IMR-90 (cell line): ENCODE results near the gene INAVA. TPM values are rescaled to one million over a fixed set of nuclear protein-coding genes. Genes with fewer than 3 reads are reported as not detected.

ENCODE experiments used
- ATAC-seq: fragments of 200-7000 bp; cut with Tn5 transposase; 2 replicates; pipeline ENCODE4 v1.9.1; 2020; ENCODE audit warnings: low read depth, mild to moderate bottlenecking, moderate library complexity
- BruUV-seq: library from RNA; stranded (reverse); fragments of 400-500 nt; replicated peaks from 2 replicates; lab custom pipeline; 2021; lab: Mats Ljungman, UMichigan
- CTCF ChIA-PET: fragments of 300-600 bp; formaldehyde crosslinking; extraction: SDS; loops from one replicate; lab custom pipeline; 2021; ENCODE audit warnings: antibody characterized with exemption; lab: Yijun Ruan, JAX
- POLR2A ChIA-PET: fragments of 300-600 bp; sonication (Branson Sonifier 250); formaldehyde crosslinking; loops from one replicate; lab custom pipeline; 2022; ENCODE audit warnings: antibody characterized with exemption; ENCODE audit not compliant: unreplicated experiment; lab: Charles Lee
- DNase-seq: peaks from one replicate; pipeline ENCODE4 v3.0.0; 2013
- H2AFZ ChIP-seq: replicated peaks from 2 replicates; pipeline ENCODE3; 2013; ENCODE audit warnings: low read length, mild to moderate bottlenecking; ENCODE audit not compliant: poor library complexity
- H2AK5ac ChIP-seq: 2 replicates; pipeline ENCODE4 v1.6.1; 2013; ENCODE audit warnings: low read depth, low read length, inconsistent platforms
- H2AK9ac ChIP-seq: replicated peaks from 2 replicates; pipeline ENCODE3; 2013; ENCODE audit warnings: mild to moderate bottlenecking, low read depth, low read length, moderate library complexity; ENCODE audit not compliant: poor library complexity
- H2BK120ac ChIP-seq: 2 replicates; pipeline ENCODE4 v1.6.1; 2013; ENCODE audit warnings: low read depth, low read length, inconsistent platforms
- H2BK15ac ChIP-seq: 3 replicates; pipeline ENCODE4 v1.6.1; 2013; ENCODE audit warnings: low read depth, low read length, inconsistent platforms
- H2BK20ac ChIP-seq: 2 replicates; pipeline ENCODE4 v1.6.1; 2013; ENCODE audit warnings: low read depth, mild to moderate bottlenecking, inconsistent platforms, low read length, moderate library complexity
- H2BK5ac ChIP-seq: 2 replicates; pipeline ENCODE4 v1.6.1; 2013; ENCODE audit warnings: mild to moderate bottlenecking, low read depth, low read length, inconsistent platforms; ENCODE audit not compliant: poor library complexity, severe bottlenecking
- H3K14ac ChIP-seq: replicated peaks from 2 replicates; pipeline ENCODE4 v1.6.1; 2013; ENCODE audit warnings: low read depth, low read length, inconsistent platforms
- H3K18ac ChIP-seq: 2 replicates; pipeline ENCODE4 v1.6.1; 2013; ENCODE audit warnings: low read depth, low read length, control low read depth
- H3K23ac ChIP-seq: 2 replicates; pipeline ENCODE4 v1.6.1; 2013; ENCODE audit warnings: low read depth, low read length, inconsistent platforms
- H3K27ac ChIP-seq: 2 replicates; pipeline ENCODE4 v1.5.1; 2013; ENCODE audit warnings: mild to moderate bottlenecking, control low read depth, low read length; ENCODE audit not compliant: insufficient read depth
- H3K27me3 ChIP-seq: 2 replicates; pipeline ENCODE4 v1.6.1; 2013; ENCODE audit warnings: low read length; ENCODE audit not compliant: control insufficient read depth, insufficient read depth
- H3K36me3 ChIP-seq: 2 replicates; pipeline ENCODE4 v1.6.1; 2013; ENCODE audit warnings: low read length, mixed read lengths; ENCODE audit not compliant: control insufficient read depth, insufficient read depth
- H3K4ac ChIP-seq: 2 replicates; pipeline ENCODE4 v1.6.1; 2013; ENCODE audit warnings: low read depth, low read length, inconsistent platforms
- H3K4me1 ChIP-seq: 2 replicates; pipeline ENCODE4 v1.6.1; 2013; ENCODE audit warnings: low read length, mixed read lengths; ENCODE audit not compliant: control insufficient read depth, insufficient read depth
- H3K4me2 ChIP-seq: 2 replicates; pipeline ENCODE4 v1.6.1; 2013; ENCODE audit warnings: low read depth, mild to moderate bottlenecking, control low read depth, low read length, moderate library complexity
- H3K4me3 ChIP-seq: 2 replicates; pipeline ENCODE4 v1.5.1; 2013; ENCODE audit warnings: low read depth, mild to moderate bottlenecking, control low read depth, low read length, moderate library complexity; ENCODE audit not compliant: insufficient read depth
- H3K56ac ChIP-seq: 2 replicates; pipeline ENCODE4 v1.6.1; 2013; ENCODE audit warnings: low read length, inconsistent platforms; ENCODE audit not compliant: insufficient read depth; ENCODE audit errors: extremely low read depth
- H3K79me1 ChIP-seq, 2 experiments: 2 replicates each; pipeline ENCODE4 v1.6.1; 2013; ENCODE audit warnings: low read length in 2 of 2, inconsistent platforms in 1 of 2, low read depth in 1 of 2
- H3K9ac ChIP-seq: 2 replicates; pipeline ENCODE4 v1.6.1; 2013; ENCODE audit warnings: low read depth, low read length, control low read depth
- H3K9me1 ChIP-seq: 2 replicates; pipeline ENCODE4 v1.6.1; 2013; ENCODE audit warnings: low read length, inconsistent platforms; ENCODE audit not compliant: insufficient read depth
- H3K9me3 ChIP-seq: 2 replicates; pipeline ENCODE4 v1.6.1; 2013; ENCODE audit warnings: low read length; ENCODE audit not compliant: control insufficient read depth, insufficient read depth
- H4K20me1 ChIP-seq: 2 replicates; pipeline ENCODE4 v1.6.1; 2013; ENCODE audit warnings: low read length, inconsistent platforms; ENCODE audit not compliant: insufficient read depth
- H4K5ac ChIP-seq: 2 replicates; pipeline ENCODE4 v1.6.1; 2013; ENCODE audit warnings: mild to moderate bottlenecking, low read depth, low read length, control low read depth
- H4K8ac ChIP-seq, 2 experiments: 2 replicates each; pipeline ENCODE4 v1.6.1; 2013; ENCODE audit warnings: low read depth in 2 of 2, low read length in 2 of 2, control low read depth in 1 of 2, inconsistent platforms in 1 of 2
- H4K91ac ChIP-seq: 2 replicates; pipeline ENCODE4 v1.6.1; 2013; ENCODE audit warnings: low read depth, low read length, inconsistent platforms; ENCODE audit not compliant: insufficient read depth
- BHLHE40 ChIP-seq: fragments of 150-350 bp; IDR thresholded peaks from 2 replicates; pipeline ENCODE4 v1.6.1; 2016; ENCODE audit warnings: mild to moderate bottlenecking, low read depth, low read length
- CHD1 ChIP-seq: IDR thresholded peaks from 2 replicates; pipeline ENCODE4 v1.6.1; 2012; ENCODE audit warnings: low read depth, low read length, improper control_type of control experiment
- FOS ChIP-seq: fragments of 150-350 bp; IDR thresholded peaks from 2 replicates; pipeline ENCODE4 v1.6.1; 2016; ENCODE audit warnings: low read depth, low read length
- MAFK ChIP-seq: IDR thresholded peaks from 2 replicates; pipeline ENCODE4 v1.6.1; 2012; ENCODE audit warnings: low read depth, low read length, improper control_type of control experiment
- MAZ ChIP-seq: IDR thresholded peaks from 2 replicates; pipeline ENCODE4 v1.6.1; 2012; ENCODE audit warnings: low read depth, mild to moderate bottlenecking, low read length, improper control_type of control experiment, moderate library complexity, borderline replicate concordance
- MXI1 ChIP-seq: IDR thresholded peaks from 2 replicates; pipeline ENCODE4 v1.6.1; 2012; ENCODE audit warnings: low read depth, mild to moderate bottlenecking, low read length, moderate library complexity, borderline replicate concordance
- POLR2A ChIP-seq: IDR thresholded peaks from 2 replicates; pipeline ENCODE4 v1.6.1; 2012; ENCODE audit warnings: mild to moderate bottlenecking, low read depth, low read length
- RAD21 ChIP-seq: IDR thresholded peaks from 2 replicates; pipeline ENCODE4 v1.6.1; 2012; ENCODE audit warnings: low read length, improper control_type of control experiment
- RCOR1 ChIP-seq: IDR thresholded peaks from 2 replicates; pipeline ENCODE4 v1.6.1; 2012; ENCODE audit warnings: mild to moderate bottlenecking, low read length, improper control_type of control experiment; ENCODE audit not compliant: insufficient replicate concordance
- RFX5 ChIP-seq: IDR thresholded peaks from 2 replicates; pipeline ENCODE4 v1.8.0; 2012; ENCODE audit warnings: low read depth, mild to moderate bottlenecking, low read length, moderate library complexity
- SMC3 ChIP-seq: fragments of 150-350 bp; IDR thresholded peaks from 2 replicates; pipeline ENCODE4 v1.6.1; 2016; ENCODE audit warnings: low read depth, mild to moderate bottlenecking, antibody characterized with exemption, low read length, moderate library complexity
- WGBS, 2 experiments: methylation state at CpG; one replicate each; pipeline versions ENCODE4 v1.1.5 to v1.1.7; 2013; ENCODE audit warnings: missing lambda C conversion rate in 2 of 2; ENCODE audit not compliant: insufficient read length in 1 of 2; ENCODE audit errors: extremely low coverage in 2 of 2; 5-methylcytosine and 5-hydroxymethylcytosine counted together
- dilution Hi-C: fragments of 300-500 bp; cut with HindIII; formaldehyde crosslinking; loops from one replicate; pipeline ENCODE4 v1.14.3; 2018; ENCODE audit warnings: low sequenced_read_pairs; ENCODE audit not compliant: unreplicated experiment
- in situ Hi-C: fragments of 300-500 bp; cut with MboI; formaldehyde crosslinking; loops from 3 replicates; pipeline ENCODE4 v1.14.3; 2019; ENCODE audit warnings: low sequenced_read_pairs, inconsistent platforms, mixed read lengths
- intact Hi-C: fragments of 100-400 bp; cut with micrococcal nuclease; formaldehyde crosslinking; loops from 2 replicates; pipeline ENCODE4 v1.10.0; 2022
- polyA plus RNA-seq, 3 experiments: library from polyadenylated mRNA; depleted of rRNA; stranded (reverse); fragments of >200 nt; gene quantifications; 2 replicates each; pipeline ENCODE4 v1.2.3, GENCODE V29; 2012; ENCODE audit warnings: low replicate concordance in 1 of 3
- total RNA-seq: library from RNA; depleted of rRNA; stranded (reverse); fragments of >200 nt; gene quantifications from 2 replicates; pipeline ENCODE4 v1.2.3, GENCODE V29; 2012
- TF ChIP-seq, protein P1 (sequence below): fragments of 150-350 bp; IDR thresholded peaks from 2 replicates; pipeline ENCODE4 v1.6.1; 2017; ENCODE audit warnings: mild to moderate bottlenecking, antibody characterized with exemption, low read length, low read depth

Gene INAVA
- total and polyA plus RNA-seq, 2 of the 4 experiments (the other 2 are of a cell fraction), result under 0.01 to 0.07 TPM

DNA sequence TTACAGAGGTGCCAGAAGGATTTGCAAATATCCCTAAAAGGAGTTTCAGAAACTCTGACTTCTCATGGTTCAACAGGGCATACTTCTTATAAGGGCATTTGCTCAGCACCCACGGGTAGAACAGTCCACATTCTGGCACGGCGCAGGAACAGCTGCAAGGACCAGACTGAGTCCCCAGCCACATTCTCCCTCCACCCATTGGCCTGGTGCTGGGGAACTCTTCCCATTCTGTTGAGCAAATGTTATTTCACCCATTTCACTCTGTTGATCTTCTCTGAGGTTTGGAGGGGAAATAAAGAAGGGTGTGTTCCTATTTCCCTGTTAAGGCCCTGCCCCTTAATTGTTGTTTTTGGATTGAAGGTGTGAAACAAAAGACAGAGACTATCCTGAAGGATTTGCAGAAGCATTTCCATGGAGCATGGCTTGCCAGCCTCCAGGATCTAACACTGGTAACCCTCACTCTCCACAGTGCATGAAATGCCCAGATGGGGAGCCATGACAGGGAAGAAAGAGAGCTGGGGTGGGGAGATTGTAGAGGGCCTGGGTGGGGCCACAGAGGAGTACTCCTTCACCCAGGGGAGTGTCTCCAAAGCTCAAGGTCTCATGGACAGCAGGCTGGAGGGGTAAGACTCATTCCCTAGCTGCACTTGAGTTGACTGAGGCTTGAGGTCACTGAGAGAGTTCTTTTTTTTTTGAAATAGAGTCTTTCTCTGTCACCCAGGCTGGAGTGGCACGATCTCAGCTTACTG lies 35.0 kb downstream of the INAVA start:
- Histone ChIP-seq H3K27me3 (peaks cover 31% of the 10 kb centered on the region), H4K5ac (no peak overlapping the region), H3K36me3 (no peaks in the 10 kb centered on the region), H3K9me1 (no peaks in the 10 kb centered on the region), H3K14ac (no peak overlapping the region), H2BK20ac (no peak overlapping the region), H3K4me2 (no peak overlapping the region), H2AK5ac (no peak overlapping the region), H2BK5ac (no peak overlapping the region), H2BK120ac (no peak overlapping the region), H3K79me1 (no peaks in the 10 kb centered on the region), H2AK9ac (no peak overlapping the region), H3K18ac (no peak overlapping the region), H3K4ac (no peak overlapping the region), H2AFZ (no peak overlapping the region), H3K27ac (no peak overlapping the region), H4K20me1 (no peaks in the 10 kb centered on the region), H4K91ac (no peak overlapping the region), H3K56ac (no peak overlapping the region), H3K4me1 (no peaks in the 10 kb centered on the region), H3K9me3 (peaks cover 2% of the 10 kb centered on the region; the same call in 1 of the 2 replicates), H4K8ac (no peak overlapping the region), H3K9ac (no peak overlapping the region), H3K4me3 (no peak overlapping the region), H2BK15ac (no peak overlapping the region), H3K23ac (no peak overlapping the region)
- CTCF ChIA-PET, result no interaction called here
- no CpG with 5 or more reads among the region's 4 CpGs for WGBS, 2 experiments
- in situ Hi-C loops (no loop called here), dilution Hi-C loops (no loop called here), intact Hi-C loops (no loop called here)
- TF ChIP-seq RFX5 (no peak), CHD1 (no peak), RCOR1 (no peak), BHLHE40 (no peak), MAZ (no peak), MXI1 (no peak), SMC3 (no peak), FOS (no peak), POLR2A (no peak), RAD21 (no peak), MAFK (no peak)
- TF ChIP-seq, protein P1, sequence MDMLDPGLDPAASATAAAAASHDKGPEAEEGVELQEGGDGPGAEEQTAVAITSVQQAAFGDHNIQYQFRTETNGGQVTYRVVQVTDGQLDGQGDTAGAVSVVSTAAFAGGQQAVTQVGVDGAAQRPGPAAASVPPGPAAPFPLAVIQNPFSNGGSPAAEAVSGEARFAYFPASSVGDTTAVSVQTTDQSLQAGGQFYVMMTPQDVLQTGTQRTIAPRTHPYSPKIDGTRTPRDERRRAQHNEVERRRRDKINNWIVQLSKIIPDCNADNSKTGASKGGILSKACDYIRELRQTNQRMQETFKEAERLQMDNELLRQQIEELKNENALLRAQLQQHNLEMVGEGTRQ, result no peak
- no TSS peak for BruUV-seq
- DNase-seq (no peak), ATAC-seq (no peak)
- POLR2A ChIA-PET, result no interaction called here
